AG04449 (cell line): ENCODE results near the gene PSAT1.

ENCODE experiments used
- CTCF ChIA-PET: fragments of 350-600 bp; formaldehyde crosslinking; extraction: SDS; loops from one replicate; lab custom pipeline; 2021; ENCODE audit warnings: antibody characterized with exemption; lab: Yijun Ruan, JAX
- POLR2A ChIA-PET: fragments of 400-600, 350-600 bp; formaldehyde crosslinking; extraction: SDS; loops from one replicate; lab custom pipeline; 2020; ENCODE audit warnings: antibody characterized with exemption, inconsistent platforms; lab: Yijun Ruan, JAX
- DNase-seq: peaks from one replicate; pipeline ENCODE4 v3.0.0-alpha.2; 2010; ENCODE audit warnings: low read depth, low spot score
- H3K4me3 ChIP-seq: 2 replicates; pipeline ENCODE4 v1.5.1; 2011; ENCODE audit warnings: low read depth, mild to moderate bottlenecking, control low read depth, low read length
- CTCF ChIP-seq: IDR thresholded peaks from one replicate; pipeline ENCODE4 v1.5.1; 2011; ENCODE audit warnings: mild to moderate bottlenecking, moderate library complexity, low read length, control low read depth, inconsistent platforms; ENCODE audit not compliant: insufficient read depth; ENCODE audit errors: missing control alignments

PSAT1 gene

GRCh38 chr9:78314550-78314949 lies 17.6 kb downstream of the PSAT1 start:
- POLR2A ChIA-PET, result interaction anchor here (1.3 to 2.7 kb wide), 4 partner anchors 10 to 17 kb away, joined by 3 to 13 read pairs (median 6); partner anchors contain the start of gene PSAT1
- CTCF ChIA-PET, result interaction anchor here (1.1 to 1.8 kb wide), 3 partner anchors 11 to 50 kb away, joined by 3 to 4 read pairs (median 4); no protein-coding TSS in a partner anchor
- TF ChIP-seq CTCF, result no peak
- no peak for DNase-seq
- no peak overlapping the region for H3K4me3 ChIP-seq

GRCh38 chr9:78314953-78315870 lies 18.3 kb downstream of the PSAT1 start:
- POLR2A ChIA-PET, result interaction anchor here (0.6 to 2.7 kb wide), 5 partner anchors 10 to 18 kb away, joined by 3 to 13 read pairs (median 4); partner anchors contain the start of gene PSAT1

GRCh38 chr9:78316166-78316892 lies 19.4 kb downstream of the PSAT1 start:
- no peak for TF ChIP-seq CTCF
- ChIA-PET CTCF (interaction anchor here (0.8 to 1.8 kb wide), 2 partner anchors 18 to 52 kb away, joined by 3 to 4 read pairs; no protein-coding TSS in a partner anchor), POLR2A (interaction anchor here (1.4 kb wide), 1 partner anchor 12 kb away, joined by 3 read pairs; no protein-coding TSS in a partner anchor)
- H3K4me3 ChIP-seq, result no peak overlapping the region
- DNase-seq, result no peak

More at GRCh38 chr9:78314953-78315870, 18.3 kb downstream of the PSAT1 start:
- no peak overlapping the region for H3K4me3 ChIP-seq
- no peak for TF ChIP-seq CTCF
- CTCF ChIA-PET, result interaction anchor here (0.8 to 1.8 kb wide), 4 partner anchors 9 to 51 kb away, joined by 3 to 4 read pairs (median 4); no protein-coding TSS in a partner anchor
- DNase-seq, result peak; percentile 38

GRCh38 chr9:78319197-78320029 lies 22.5 kb downstream of the PSAT1 start:
- DNase-seq, result no peak
- TF ChIP-seq CTCF, result no peak
- POLR2A ChIA-PET, result no interaction called here
- H3K4me3 ChIP-seq, result no peak overlapping the region
- CTCF ChIA-PET, result no interaction called here

GRCh38 chr9:78320030-78320693 lies 23.2 kb downstream of the PSAT1 start:
- ChIA-PET POLR2A (no interaction called here), CTCF (no interaction called here)
- no peak for DNase-seq
- H3K4me3 ChIP-seq, result no peak overlapping the region
- TF ChIP-seq CTCF, result no peak
